Vagina (tissue), 2 donors: ENCODE results near the gene CACUL1. TPM values are rescaled to one million over a fixed set of nuclear protein-coding genes. Genes with fewer than 3 reads are reported as not detected.
A peak's percentile ranks its signal among the peaks of the same experiment; 100 is the strongest.

ENCODE experiments used
- DNase-seq, 2 donors: peaks; one replicate each; pipeline ENCODE4 v3.0.0-alpha.2; 2017; ENCODE audit errors: extremely low spot score in 2 of 2
- H3K27ac ChIP-seq: fragments of 200-600 bp; sonication (generic); one replicate; pipeline ENCODE4 v1.5.1; 2019
- H3K27me3 ChIP-seq: fragments of 200-600 bp; sonication (generic); one replicate; pipeline ENCODE4 v1.5.1; 2019
- H3K36me3 ChIP-seq, 2 donors: fragments of 200-600 bp; sonication (generic); one replicate each; pipeline ENCODE4 v1.5.1; 2017 to 2019
- H3K4me1 ChIP-seq: fragments of 200-600 bp; sonication (generic); one replicate; pipeline ENCODE4 v1.5.1; 2019
- H3K4me3 ChIP-seq, 2 donors: fragments of 200-600 bp; sonication (generic); 1 replicate in 1 of 2; 2 replicates in 1 of 2; pipeline ENCODE4 v1.5.1; 2016 to 2019
- H3K9me3 ChIP-seq: fragments of 200-600 bp; sonication (generic); one replicate; pipeline ENCODE4 v1.5.1; 2019
- CTCF ChIP-seq, 3 experiments: fragments of 450-650 bp in 2 of 3; fragments of 200-600 bp in 1 of 3; sonication (generic) in 1 of 3; IDR thresholded peaks; one replicate each; pipeline ENCODE4 v1.5.1; 2017 to 2019; ENCODE audit warnings: antibody characterized with exemption in 3 of 3, mild to moderate bottlenecking in 2 of 3, moderate library complexity in 2 of 3
- POLR2A ChIP-seq, 2 donors: fragments of 450-650 bp; IDR thresholded peaks; one replicate each; pipeline ENCODE4 v1.6.1; 2017; ENCODE audit warnings: antibody characterized with exemption in 2 of 2, mild to moderate bottlenecking in 2 of 2, moderate library complexity in 2 of 2
- POLR2AphosphoS5 ChIP-seq, 2 donors: sonication (generic); formaldehyde crosslinking; IDR thresholded peaks; one replicate each; pipeline ENCODE4 v1.9.0; 2017; ENCODE audit warnings: antibody characterized with exemption in 2 of 2, mild to moderate bottlenecking in 2 of 2, low read depth in 1 of 2; ENCODE audit not compliant: insufficient read depth in 1 of 2
- intact Hi-C: fragments of 100-400 bp; cut with DNase I; formaldehyde crosslinking; loops from one replicate; pipeline ENCODE4 v1.15.1; 2023
- total RNA-seq: library from RNA; depleted of rRNA; stranded (reverse); fragments of >200 nt; gene quantifications from one replicate; pipeline ENCODE4 v1.2.3, GENCODE V29; 2016

The CACUL1 gene
- total RNA-seq, 1 donor from 2014 or later = 13.8 TPM

- H3K4me1 ChIP-seq = no peaks in the 10 kb centered on the region
- no peaks in the 10 kb centered on the region for H3K27me3 ChIP-seq
- H3K27ac ChIP-seq = no peak overlapping the region
- intact Hi-C loops = no loop called here
- no peak overlapping the region for H3K4me3 ChIP-seq
- no peaks in the 10 kb centered on the region for H3K9me3 ChIP-seq
- DNase-seq = peak in 1 of 2 donors; percentile 56
- H3K36me3 ChIP-seq = no peaks in the 10 kb centered on the region
- TF ChIP-seq CTCF (IDR thresholded peaks at IDR 0.05) (no peak), POLR2AphosphoS5 (IDR thresholded peaks at IDR 0.05; ENCODE audit: insufficient read depth in 1 of 2, low read depth in 1 of 2) (no peak), POLR2A (IDR thresholded peaks at IDR 0.05) (no peak)
Observed at GRCh38 chr10:118776033-118776432, 21.3 kb upstream of the CACUL1 start.

- DNase-seq = peak in 1 of 2 donors; percentile 27
Observed at GRCh38 chr10:118775478-118775877, 20.7 kb upstream of the CACUL1 start.

GRCh38 chr10:118773041-118773440 lies 18.3 kb upstream of the CACUL1 start:
- no peaks in the 10 kb centered on the region for H3K27me3 ChIP-seq
- H3K4me3 ChIP-seq = no peak overlapping the region
- TF ChIP-seq POLR2A (IDR thresholded peaks at IDR 0.05) (no peak), POLR2AphosphoS5 (IDR thresholded peaks at IDR 0.05; ENCODE audit: insufficient read depth in 1 of 2, low read depth in 1 of 2) (no peak), CTCF (IDR thresholded peaks at IDR 0.05) (no peak)
- H3K36me3 ChIP-seq = no peaks in the 10 kb centered on the region
- H3K9me3 ChIP-seq = no peaks in the 10 kb centered on the region
- no peaks in the 10 kb centered on the region for H3K4me1 ChIP-seq
- no peak for DNase-seq
- H3K27ac ChIP-seq = no peak overlapping the region
- intact Hi-C loops = no loop called here

More at GRCh38 chr10:118775478-118775877, 20.7 kb upstream of the CACUL1 start:
- no peaks in the 10 kb centered on the region for H3K27me3 ChIP-seq
- H3K9me3 ChIP-seq = no peaks in the 10 kb centered on the region
- intact Hi-C loops = no loop called here
- no peaks in the 10 kb centered on the region for H3K4me1 ChIP-seq
- TF ChIP-seq CTCF (IDR thresholded peaks at IDR 0.05) (no peak), POLR2AphosphoS5 (IDR thresholded peaks at IDR 0.05; ENCODE audit: insufficient read depth in 1 of 2, low read depth in 1 of 2) (no peak), POLR2A (IDR thresholded peaks at IDR 0.05) (no peak)
- H3K4me3 ChIP-seq = no peak overlapping the region
- H3K36me3 ChIP-seq = no peaks in the 10 kb centered on the region
- H3K27ac ChIP-seq = no peak overlapping the region

GRCh38 chr10:118771976-118772375 lies 17.2 kb upstream of the CACUL1 start:
- H3K27ac ChIP-seq = no peak overlapping the region
- no peaks in the 10 kb centered on the region for H3K36me3 ChIP-seq
- no peaks in the 10 kb centered on the region for H3K4me1 ChIP-seq
- TF ChIP-seq POLR2AphosphoS5 (IDR thresholded peaks at IDR 0.05; ENCODE audit: insufficient read depth in 1 of 2, low read depth in 1 of 2) = no peak
- TF ChIP-seq POLR2A (IDR thresholded peaks at IDR 0.05) = no peak
- no peak for TF ChIP-seq CTCF (IDR thresholded peaks at IDR 0.05)
- H3K4me3 ChIP-seq = no peak overlapping the region
- no peaks in the 10 kb centered on the region for H3K9me3 ChIP-seq
- intact Hi-C loops = no loop called here
- no peaks in the 10 kb centered on the region for H3K27me3 ChIP-seq
- DNase-seq = peak in 1 of 2 donors; percentile 44

GRCh38 chr10:118769898-118770600 lies 15.3 kb upstream of the CACUL1 start:
- no peaks in the 10 kb centered on the region for H3K9me3 ChIP-seq
- H3K4me1 ChIP-seq = no peaks in the 10 kb centered on the region
- H3K4me3 ChIP-seq = no peak overlapping the region
- no peaks in the 10 kb centered on the region for H3K36me3 ChIP-seq
- no peak for TF ChIP-seq POLR2AphosphoS5 (IDR thresholded peaks at IDR 0.05; ENCODE audit: insufficient read depth in 1 of 2, low read depth in 1 of 2)
- no peak for TF ChIP-seq POLR2A (IDR thresholded peaks at IDR 0.05)
- TF ChIP-seq CTCF (IDR thresholded peaks at IDR 0.05) = no peak
- no peaks in the 10 kb centered on the region for H3K27me3 ChIP-seq
- intact Hi-C loops = no loop called here
- H3K27ac ChIP-seq = no peak overlapping the region
- peak in 1 of 2 donors; percentile 60 for DNase-seq
